GM12872 (cell line): ENCODE measurements around the gene XCL1.

Source experiments
- TF ChIP-seq, protein P1 (sequence below): IDR thresholded peaks from 3 replicates; pipeline ENCODE4 v1.5.1; 2011; ENCODE audit warnings: low read depth, mild to moderate bottlenecking, low read length, moderate library complexity; ENCODE audit not compliant: insufficient read depth

The XCL1 gene

DNA sequence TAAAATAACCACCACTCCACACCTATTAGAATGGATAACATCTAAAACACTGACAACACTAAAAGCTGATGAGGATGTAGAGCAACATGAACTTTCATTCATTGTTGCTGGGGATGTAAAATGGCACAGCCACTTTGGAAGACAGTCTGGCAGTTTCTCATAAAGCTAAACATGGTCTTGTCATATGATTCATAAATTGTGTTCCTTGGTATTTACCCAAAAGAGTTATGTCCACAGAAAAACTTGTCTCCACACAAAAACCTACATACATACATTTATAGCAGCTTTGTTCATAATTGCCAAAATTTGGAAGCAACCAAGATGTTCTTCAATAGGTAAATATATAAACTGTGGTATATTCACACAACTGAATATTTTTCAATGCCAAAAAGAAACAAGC lies 16.0 kb upstream of the XCL1 start:
- TF ChIP-seq, protein P1, sequence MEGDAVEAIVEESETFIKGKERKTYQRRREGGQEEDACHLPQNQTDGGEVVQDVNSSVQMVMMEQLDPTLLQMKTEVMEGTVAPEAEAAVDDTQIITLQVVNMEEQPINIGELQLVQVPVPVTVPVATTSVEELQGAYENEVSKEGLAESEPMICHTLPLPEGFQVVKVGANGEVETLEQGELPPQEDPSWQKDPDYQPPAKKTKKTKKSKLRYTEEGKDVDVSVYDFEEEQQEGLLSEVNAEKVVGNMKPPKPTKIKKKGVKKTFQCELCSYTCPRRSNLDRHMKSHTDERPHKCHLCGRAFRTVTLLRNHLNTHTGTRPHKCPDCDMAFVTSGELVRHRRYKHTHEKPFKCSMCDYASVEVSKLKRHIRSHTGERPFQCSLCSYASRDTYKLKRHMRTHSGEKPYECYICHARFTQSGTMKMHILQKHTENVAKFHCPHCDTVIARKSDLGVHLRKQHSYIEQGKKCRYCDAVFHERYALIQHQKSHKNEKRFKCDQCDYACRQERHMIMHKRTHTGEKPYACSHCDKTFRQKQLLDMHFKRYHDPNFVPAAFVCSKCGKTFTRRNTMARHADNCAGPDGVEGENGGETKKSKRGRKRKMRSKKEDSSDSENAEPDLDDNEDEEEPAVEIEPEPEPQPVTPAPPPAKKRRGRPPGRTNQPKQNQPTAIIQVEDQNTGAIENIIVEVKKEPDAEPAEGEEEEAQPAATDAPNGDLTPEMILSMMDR = no peak

DNA sequence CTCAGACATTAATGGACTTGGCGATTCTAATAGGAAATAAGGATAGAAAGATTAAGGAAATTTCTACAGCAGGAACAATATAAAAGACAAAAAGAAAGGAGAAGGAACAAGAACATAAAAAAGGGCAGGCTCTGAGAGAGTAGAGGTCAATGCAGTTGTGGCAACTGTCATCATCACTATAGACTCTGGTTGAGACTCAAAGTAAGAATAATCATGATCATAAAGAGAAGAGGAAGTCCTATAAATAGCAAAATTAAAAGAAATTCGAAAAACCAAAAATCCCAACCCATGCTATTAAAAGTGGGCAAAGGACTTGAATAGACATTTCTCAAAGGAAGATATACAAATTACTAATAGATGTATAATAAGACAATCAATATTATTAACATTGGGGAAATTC lies 14.4 kb upstream of the XCL1 start:
- TF ChIP-seq, protein P1 = no peak

DNA sequence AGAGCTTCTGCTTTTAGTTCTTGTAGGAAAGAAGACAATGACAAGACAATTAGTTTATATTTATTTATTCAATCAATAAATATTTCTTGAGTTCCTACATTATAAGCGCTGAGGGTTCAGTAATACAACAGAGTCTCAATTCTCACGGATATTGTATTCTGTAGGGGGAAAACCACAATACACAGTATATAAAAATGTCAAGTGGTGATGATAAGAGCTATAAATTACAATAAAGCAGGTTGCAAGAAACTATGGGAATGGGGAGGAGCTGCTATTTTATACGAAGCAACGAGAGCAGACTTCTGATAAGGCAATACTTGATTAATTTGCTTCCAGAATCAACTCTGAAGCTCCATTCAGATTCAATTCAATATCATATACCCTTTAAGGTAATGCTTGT lies 10.6 kb upstream of the XCL1 start:
- TF ChIP-seq, protein P1 = no peak

DNA sequence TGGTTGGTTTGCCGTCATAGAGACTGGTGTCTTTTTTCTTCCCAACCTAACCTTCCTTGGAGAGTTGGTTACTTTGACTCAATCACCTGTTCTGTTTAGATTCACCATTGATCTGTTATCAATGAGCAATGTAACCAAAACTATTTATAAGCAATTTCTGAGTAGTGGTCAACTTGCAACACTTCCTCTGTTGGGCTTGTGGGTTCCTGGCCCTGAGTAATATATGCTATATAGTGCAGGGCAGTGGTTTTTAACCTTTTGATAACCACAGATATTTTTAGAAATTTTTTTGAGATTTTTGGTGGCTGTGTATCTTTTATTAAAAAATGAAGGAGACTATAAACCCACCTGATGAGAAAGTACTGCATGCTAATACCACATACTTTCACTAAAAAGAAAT lies 9.4 kb upstream of the XCL1 start:
- TF ChIP-seq, protein P1 = no peak

DNA sequence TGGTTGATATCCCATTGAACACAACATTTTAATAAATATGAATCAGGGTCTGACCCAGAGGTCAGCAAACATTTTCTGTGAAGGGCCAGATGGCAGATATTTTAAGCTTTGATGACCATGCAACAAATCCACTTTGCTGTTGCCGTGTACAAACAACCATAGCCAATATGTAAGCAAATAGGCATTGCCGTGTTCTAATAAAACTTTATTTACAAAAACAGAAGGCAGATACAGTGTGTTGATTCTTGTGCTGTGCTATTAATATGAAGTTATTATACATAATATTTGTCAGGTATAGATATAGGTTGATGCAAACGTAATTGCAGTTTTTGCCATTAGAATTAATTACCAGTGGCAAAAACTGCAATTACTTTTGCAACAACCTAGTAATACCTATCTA lies 8.8 kb upstream of the XCL1 start:
- TF ChIP-seq, protein P1 = no peak

GRCh38 chr1:168568346-168568745 lies 8.1 kb upstream of the XCL1 start:
- TF ChIP-seq, protein P1 = no peak

DNA sequence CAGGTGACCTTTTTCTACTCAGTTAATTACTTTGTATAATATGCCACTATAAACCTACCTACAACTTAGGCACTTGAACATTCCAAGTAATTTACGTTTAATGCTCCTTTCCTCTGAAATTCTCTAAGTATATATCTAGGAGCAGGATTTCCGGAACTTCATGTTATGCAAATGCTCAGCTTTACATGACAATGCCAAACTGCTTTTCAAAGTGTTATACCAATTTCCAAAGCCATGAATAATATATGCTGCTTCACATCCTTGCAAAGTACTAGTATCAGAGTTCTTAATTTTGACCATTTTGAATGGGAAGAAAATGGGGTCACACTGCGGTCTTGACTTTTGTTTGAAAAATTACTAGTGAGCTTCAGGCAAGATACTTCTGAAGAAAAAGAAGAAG lies 5.8 kb upstream of the XCL1 start:
- TF ChIP-seq, protein P1 = no peak

DNA sequence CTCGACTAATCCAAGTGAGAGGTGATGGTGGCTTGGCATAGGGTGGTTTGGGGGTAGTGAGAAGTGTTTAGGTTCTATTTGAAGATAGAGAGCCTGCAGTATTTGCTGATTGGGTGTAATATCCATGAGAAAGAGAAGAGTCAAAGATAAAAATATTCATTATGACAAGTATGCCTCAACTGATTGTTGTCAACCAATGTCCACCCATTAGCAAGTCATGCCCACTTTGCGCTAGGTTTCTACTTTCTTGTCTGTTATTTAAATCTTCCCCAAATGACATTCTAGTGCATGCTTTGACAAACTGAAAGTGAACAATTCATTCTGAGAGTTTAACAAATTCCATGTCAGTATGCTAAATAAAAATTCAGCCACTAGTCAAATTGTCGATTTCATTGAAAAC lies 3.8 kb upstream of the XCL1 start:
- TF ChIP-seq, protein P1 = no peak
